Stomach (tissue), 4 donors: ENCODE measurements around the gene JAKMIP2.
"Not testable (repeated sequence)": the region's sequence is repeated elsewhere in the genome, so short reads cannot be mapped to it uniquely, and the experiment has no call there.

Source experiments
- POLR2A ChIP-seq, 4 donors: fragments of 450-650 bp; IDR thresholded peaks; one replicate each; pipeline ENCODE4 v1.6.1; 2016; ENCODE audit warnings: antibody characterized with exemption in 4 of 4, control low read depth in 2 of 4, mild to moderate bottlenecking in 1 of 4, moderate library complexity in 1 of 4
- TF ChIP-seq, protein P1 (sequence below), 7 experiments: fragments of 450-650 bp in 4 of 7; fragments of 200-600 bp in 3 of 7; sonication (generic) in 3 of 7; IDR thresholded peaks; one replicate each; pipeline ENCODE4 v1.5.1; 2016 to 2019; ENCODE audit warnings: antibody characterized with exemption in 7 of 7, control low read depth in 2 of 7, mild to moderate bottlenecking in 1 of 7

- TF ChIP-seq, protein P1, sequence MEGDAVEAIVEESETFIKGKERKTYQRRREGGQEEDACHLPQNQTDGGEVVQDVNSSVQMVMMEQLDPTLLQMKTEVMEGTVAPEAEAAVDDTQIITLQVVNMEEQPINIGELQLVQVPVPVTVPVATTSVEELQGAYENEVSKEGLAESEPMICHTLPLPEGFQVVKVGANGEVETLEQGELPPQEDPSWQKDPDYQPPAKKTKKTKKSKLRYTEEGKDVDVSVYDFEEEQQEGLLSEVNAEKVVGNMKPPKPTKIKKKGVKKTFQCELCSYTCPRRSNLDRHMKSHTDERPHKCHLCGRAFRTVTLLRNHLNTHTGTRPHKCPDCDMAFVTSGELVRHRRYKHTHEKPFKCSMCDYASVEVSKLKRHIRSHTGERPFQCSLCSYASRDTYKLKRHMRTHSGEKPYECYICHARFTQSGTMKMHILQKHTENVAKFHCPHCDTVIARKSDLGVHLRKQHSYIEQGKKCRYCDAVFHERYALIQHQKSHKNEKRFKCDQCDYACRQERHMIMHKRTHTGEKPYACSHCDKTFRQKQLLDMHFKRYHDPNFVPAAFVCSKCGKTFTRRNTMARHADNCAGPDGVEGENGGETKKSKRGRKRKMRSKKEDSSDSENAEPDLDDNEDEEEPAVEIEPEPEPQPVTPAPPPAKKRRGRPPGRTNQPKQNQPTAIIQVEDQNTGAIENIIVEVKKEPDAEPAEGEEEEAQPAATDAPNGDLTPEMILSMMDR (IDR thresholded peaks at IDR 0.05) = not testable (repeated sequence)
- TF ChIP-seq POLR2A (IDR thresholded peaks at IDR 0.05) = not testable (repeated sequence)
Measured at GRCh38 chr5:147553817-147554216, 228.7 kb downstream of the JAKMIP2 start.
